Fibroblast of skin of right quadriceps (primary cell): ENCODE measurements around the gene MRPL49.
"Not testable (repeated sequence)": the region's sequence is repeated elsewhere in the genome, so short reads cannot be mapped to it uniquely, and the experiment has no call there.

Source experiments
- DNase-seq: peaks from one replicate; pipeline ENCODE4 v3.0.0-alpha.2; 2013

MRPL49 gene

GRCh38 chr11:65134952-65135632 is 13.0 kb downstream of the MRPL49 start:
- peak; percentile 97 for DNase-seq

DNA sequence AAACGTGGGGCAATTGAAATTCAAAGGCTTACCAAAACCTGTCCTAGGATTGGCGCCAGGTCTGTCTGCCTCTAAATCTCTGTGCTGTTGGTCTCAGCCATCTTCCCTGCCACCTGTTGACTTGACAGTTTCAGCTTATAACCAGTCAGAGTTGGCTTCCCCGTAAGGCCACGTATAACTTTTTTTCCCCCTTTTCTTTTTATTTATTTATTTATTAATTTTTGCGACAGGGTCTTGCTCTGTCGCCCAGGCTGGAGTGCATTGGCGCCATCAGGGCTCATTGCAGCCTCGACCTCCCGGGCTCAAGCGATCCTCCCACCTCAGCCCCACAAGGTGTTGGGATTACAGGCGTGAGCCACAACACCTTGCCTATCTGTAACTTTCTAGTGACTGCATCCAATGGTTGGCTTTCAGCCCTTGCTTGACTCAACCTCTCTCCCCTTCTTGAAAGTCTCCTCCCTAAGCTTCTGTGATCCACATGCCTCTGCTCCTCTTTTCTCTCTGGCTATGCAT is 13.6 kb downstream of the MRPL49 start:
- no peak for DNase-seq

DNA sequence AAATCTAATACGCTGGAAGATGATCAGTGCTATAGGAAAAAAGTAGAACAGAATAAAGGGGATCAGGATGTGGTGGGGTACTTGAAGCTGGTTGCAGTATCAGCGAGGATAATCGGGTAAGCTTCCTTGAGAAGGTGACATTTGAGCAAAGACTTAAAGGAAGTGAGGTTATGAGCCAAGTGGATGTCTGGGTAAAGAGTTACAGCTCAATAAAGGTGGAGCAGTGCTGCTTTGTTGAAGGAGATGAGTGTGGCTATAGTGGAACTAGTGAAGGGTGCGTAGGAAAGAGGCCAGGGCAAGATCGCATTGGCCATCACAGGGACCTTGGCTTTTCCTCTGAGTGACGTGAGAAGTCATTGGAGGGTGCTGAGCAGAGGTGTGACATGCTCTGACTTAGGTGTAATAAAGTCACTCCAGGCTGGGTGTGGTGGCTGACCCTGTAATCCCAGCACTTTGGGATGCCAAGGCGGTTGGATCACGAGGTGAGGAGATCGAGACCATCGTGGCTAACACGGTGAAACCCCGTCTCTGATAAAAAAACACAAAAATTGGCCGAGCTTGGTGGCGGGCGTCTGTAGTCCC is 14.5 kb downstream of the MRPL49 start:
- no peak for DNase-seq

DNA sequence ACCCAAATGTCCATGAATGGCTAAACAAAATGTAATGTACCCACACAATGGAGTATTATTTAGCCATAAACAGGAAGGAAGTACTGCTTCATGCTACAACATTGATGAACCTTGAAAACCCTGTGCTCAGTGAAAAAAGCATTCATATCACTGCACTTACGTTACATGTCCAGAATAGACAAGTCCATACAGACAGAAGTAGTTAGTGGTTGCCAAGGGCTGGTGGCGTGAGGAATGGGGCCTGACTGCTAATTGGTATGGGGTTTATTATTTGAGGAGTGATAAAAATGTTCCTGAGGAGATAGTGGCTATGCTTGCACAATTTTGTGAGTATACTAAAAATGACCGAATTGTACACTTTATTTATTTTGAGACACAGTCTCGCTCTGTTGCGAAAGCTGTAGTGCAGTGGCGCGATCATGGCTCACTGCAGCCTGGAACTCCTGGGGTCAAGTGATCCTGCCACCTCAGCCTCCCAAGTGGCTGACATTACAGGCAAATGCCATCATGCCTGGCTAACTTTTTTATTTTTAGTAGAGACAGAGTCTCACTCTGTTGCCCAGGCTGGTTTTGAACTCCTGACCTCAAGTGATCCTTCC is 19.9 kb downstream of the MRPL49 start:
- no peak for DNase-seq

DNA sequence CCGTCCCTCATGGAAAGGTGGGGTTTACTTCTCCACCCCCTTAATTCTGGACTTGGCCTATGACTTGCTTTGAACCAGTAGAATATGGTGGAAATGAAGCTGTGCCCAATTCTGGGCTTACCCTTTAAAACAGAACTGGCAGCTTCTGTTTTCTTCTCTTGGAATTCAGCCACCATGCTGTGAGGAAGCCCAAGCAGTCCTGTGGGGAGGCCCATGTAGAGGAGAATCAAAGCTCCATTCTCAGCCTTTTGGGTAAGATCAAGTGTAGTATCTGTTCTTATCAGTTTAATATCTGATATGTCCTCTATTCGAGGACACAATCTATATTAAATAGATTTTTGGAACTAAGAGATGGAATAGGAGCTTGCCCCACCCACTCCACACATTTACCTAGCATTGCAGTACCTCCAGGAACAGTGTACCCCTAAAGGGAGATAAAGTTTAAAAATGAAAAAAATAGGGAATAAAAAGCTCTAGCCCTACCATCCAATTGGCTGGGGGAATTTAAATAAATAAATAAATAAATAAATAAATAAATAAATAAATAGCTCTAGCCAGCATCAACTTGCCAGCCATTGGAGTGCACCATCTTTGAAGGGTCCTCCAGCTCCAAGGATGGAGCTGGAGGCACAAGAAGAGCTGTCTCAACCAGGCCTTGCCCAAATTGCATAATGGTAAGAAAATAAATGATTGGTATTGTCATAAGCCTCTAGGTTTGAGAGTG is 25.4 kb downstream of the MRPL49 start:
- no peak for DNase-seq

GRCh38 chr11:65148657-65149056 is 26.5 kb downstream of the MRPL49 start:
- DNase-seq, result no peak

DNA sequence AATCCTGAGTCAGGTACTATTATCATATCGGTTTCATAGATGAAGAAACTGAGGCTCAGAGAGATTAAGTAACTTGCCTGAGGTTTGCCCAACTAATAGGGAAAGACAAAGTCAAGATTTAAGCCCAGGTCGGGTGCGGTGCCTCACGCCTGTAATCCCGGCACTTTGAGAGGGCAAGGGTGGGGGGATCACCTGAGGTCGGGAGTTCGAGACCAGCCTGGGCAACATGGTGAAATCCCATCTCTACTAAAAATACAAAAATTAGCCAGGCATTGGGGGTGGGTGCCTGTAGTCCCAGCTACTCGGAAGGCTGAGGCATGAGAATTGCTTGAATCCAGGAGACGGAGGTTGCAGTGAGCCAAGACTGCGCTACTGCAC is 28.0 kb downstream of the MRPL49 start:
- DNase-seq, result not testable (repeated sequence)

- peak; percentile 85 for DNase-seq
Observed at GRCh38 chr11:65150509-65151299, 28.6 kb downstream of the MRPL49 start.

GRCh38 chr11:65151331-65151899 is 29.3 kb downstream of the MRPL49 start:
- DNase-seq, result no peak

GRCh38 chr11:65152122-65152521 is 30.0 kb downstream of the MRPL49 start:
- DNase-seq, result no peak

GRCh38 chr11:65156256-65156655 is 34.1 kb downstream of the MRPL49 start:
- DNase-seq, result no peak

DNA sequence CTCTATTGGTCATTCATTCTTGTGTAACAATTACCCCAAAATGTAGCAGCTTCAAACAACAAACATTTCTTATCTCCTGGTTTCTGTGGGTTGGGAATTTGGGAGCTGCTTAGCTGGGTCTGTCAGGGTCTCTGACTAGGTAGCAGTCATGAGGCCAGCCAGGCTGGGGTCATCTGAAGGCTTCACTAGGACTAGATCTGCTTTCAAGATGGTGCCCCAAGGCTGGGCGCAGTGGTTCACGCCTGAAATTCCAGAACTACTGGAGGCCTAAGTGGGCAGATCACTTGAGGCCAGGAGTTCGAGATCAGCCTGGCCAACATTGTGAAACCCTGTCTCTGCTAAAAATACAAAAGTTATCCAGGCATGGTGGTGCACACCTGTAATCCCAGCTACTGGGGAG is 34.8 kb downstream of the MRPL49 start:
- DNase-seq, result no peak

- DNase-seq, result no peak
Observed at GRCh38 chr11:65157336-65157735, 35.2 kb downstream of the MRPL49 start.

DNA sequence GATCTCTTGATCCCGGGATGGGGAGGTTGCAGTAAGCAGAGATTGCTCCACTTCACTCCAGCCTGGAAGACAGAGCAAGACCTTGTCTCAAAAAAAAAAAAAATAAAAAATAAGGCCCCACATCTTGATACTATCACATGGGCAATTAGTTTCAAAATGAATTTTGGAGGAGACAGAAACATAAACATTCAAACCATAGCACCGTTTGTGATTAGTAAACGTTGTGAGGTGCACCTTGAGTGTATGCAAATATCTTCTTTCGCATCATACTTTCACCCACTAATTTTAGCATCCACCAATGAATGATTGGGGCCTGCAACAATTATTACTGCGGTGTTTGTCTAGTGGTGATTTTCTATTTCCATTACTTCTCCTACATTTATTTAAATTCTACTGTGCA is 36.9 kb downstream of the MRPL49 start:
- no peak for DNase-seq

- no peak for DNase-seq
Observed at GRCh38 chr11:65160643-65161042, 38.5 kb downstream of the MRPL49 start.

DNA sequence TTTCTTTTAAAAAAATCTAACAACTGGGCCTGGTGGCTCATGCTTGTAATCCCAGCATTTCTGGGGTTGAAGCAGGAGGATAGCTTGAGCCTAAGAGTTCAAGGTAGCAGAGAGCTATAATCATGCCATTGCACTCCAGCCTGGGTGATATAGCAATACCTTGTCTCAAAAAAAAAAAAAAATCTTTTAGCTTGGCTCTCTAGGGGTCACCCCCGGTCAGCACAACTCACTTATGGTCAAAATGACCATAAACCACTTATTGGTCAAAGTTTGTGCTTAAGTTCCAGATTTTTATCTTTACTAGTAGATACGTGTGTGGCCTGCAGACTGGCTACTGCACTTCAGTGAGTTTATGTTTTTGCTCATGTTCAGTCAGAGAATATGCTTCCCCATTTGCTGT is 41.6 kb downstream of the MRPL49 start:
- DNase-seq, result no peak

DNA sequence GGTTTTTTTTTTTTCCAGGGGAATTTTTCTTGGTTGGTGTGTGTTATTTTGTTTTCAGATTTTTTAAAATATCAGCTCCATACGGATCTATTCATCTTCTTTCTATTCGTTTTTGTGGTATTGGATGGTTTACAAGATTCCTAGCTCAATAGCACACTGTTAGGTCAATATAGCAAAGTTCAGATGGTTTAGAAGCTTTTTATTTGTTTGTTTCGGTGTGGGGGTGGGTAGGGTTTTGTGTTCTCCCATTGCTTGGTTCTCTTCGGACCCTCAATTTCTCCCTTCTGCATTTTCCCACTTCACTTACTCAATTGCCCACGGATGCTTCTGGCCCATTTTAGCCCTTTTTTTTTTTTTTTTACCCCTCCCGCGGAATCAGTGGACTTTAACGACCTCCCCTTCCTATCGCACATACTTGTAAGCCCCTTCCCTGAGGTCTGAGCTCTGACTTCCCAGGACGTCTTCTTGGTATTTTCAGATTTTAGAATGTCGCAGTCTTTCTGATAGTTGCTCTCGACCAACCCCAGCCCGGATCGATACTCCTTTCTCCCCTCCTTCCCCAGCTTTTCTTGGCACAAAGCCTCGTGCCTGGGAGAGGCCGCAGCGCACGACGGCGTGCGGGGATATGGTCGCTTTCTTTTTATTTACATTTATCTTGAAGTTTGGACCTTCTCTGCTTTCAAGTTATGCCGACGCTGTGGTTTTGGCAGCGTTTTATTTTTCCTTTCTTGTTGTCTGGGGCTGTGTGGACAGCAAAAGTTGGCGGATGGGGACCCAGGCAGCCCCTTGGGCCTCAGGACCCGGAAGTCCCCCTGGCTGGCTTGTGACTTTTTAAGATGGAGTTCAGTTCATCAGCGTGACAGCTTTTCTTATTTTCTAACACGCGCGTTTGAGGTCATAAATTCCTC is 43.5 kb downstream of the MRPL49 start:
- no peak for DNase-seq

DNA sequence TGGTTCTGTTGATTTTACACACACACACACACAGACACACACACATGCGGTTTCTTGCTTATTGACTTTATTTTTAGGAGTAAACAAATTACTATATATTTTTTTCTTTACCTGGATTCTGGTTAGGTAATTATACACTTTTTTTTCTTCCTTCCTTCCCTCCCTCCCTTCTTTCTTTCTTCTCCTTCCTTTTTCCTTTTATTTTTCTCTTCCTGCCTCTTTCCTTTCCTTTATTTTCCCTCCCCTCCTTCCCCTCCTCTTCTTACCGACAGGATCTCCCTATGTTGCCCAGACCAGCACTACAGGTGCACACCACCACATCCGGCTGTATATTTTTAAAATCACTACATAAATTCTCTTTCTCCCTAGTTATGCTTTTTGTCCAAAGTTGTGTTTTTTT is 44.8 kb downstream of the MRPL49 start:
- DNase-seq, result no peak

DNA sequence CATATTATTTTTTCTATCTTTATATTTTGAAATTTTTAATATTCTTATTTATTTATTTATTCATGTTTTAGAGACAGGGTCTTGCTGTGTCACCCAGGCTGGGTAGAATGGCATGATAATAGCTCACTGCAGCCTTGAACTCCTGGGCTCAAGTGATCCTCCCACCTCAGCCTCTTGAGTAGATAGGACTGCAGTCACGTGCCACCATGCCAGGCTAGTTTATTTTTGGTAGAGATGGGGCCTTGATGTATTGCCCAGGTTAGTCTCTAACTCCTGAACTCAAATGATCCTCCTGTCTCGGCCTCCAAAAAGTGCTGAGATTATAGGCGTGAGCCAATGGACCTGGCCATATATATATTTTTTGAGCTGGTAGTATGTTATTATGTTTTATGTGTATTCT is 45.5 kb downstream of the MRPL49 start:
- DNase-seq, result no peak

DNA sequence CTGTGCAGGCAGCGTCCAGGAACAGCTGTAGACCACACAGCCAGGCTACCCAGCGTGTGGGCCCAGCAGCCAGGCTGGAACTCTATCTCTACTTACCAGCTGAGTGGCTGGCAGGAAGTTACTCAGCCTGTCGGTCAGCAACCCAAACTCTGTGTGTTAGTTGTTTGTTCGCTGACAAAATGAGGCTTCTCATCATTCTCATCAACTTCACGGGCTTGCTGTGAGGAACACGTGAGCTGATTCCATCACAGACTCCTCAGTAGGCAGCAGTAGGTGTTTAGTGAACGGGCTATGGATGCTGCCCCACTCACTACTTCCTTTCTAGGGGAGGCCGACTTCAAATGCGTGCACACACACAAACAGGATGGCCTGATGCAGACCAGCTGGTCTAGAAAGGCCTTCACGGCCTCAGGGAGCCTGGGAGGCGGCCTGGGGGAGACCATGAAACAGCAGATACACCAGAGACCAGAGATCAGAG is 47.1 kb downstream of the MRPL49 start:
- DNase-seq, result peak; percentile 24

DNA sequence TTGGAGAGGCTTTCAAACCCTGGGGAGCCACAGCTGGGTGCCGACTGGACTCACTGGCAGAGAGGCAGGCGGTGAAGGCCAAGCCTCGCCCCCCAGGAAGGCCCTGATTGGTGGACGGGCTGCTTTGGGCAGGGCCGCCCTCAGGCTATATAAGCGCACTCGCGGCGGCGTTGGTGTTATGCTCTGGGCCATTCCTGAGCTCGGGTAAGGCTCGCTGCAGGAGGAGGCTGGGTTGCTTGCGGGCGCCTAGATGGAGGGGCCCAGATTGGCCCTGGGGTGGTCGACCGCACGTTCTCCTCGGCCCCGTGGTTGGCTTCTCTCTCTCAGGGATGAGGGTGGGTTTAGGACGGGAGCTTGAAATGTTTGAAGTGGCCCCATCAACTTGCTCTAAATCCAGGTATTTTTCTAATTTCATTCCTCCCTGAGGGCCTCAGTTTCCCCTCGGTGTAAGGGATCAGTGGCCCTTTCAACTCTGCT is 48.0 kb downstream of the MRPL49 start, which contains the start of gene SPDYC:
TSS of gene SPDYC (plus strand) at position 176 of the 477 bp plus-strand sequence. CDS start 1,125 bp downstream, outside the sequence.
- no peak for DNase-seq
